WTC11 (cell line): ENCODE data around the gene CCN6. TPM values are rescaled to one million over a fixed set of nuclear protein-coding genes. Genes with fewer than 3 reads are reported as not detected.

Source experiments
- ATAC-seq: fragments of 200-7000 bp; cut with Tn5 transposase; 2 replicates; pipeline ENCODE4 v1.10.0; 2021; ENCODE audit warnings: mild to moderate bottlenecking, moderate library complexity
- CTCF ChIA-PET: fragments of 300-600 bp; sonication (Branson Sonifier 250); formaldehyde crosslinking; loops from one replicate; lab custom pipeline; 2021; ENCODE audit warnings: antibody characterized with exemption; lab: Charles Lee
- POLR2A ChIA-PET: fragments of 350-600 bp; sonication (Branson Sonifier 250); formaldehyde crosslinking; loops from one replicate; lab custom pipeline; 2021; ENCODE audit warnings: antibody characterized with exemption; lab: Charles Lee
- DNase-seq: peaks from one replicate; pipeline ENCODE4 v3.0.0; 2021; ENCODE audit warnings: low spot score
- H3K27ac Mint-ChIP-seq: 2 replicates; pipeline ENCODE4 v1.8.0; 2021; ENCODE audit warnings: mixed read lengths
- H3K27me3 Mint-ChIP-seq: 2 replicates; pipeline ENCODE4 v1.8.0; 2021; ENCODE audit warnings: low read depth, mild to moderate bottlenecking, moderate library complexity, mixed read lengths
- H3K36me3 Mint-ChIP-seq: 2 replicates; pipeline ENCODE4 v1.8.0; 2021; ENCODE audit warnings: mixed read lengths
- H3K4me1 Mint-ChIP-seq: 2 replicates; pipeline ENCODE4 v1.8.0; 2022; ENCODE audit warnings: mixed read lengths
- H3K4me3 Mint-ChIP-seq: 2 replicates; pipeline ENCODE4 v1.8.0; 2021; ENCODE audit warnings: mild to moderate bottlenecking, moderate library complexity, mixed read lengths
- H3K9me3 Mint-ChIP-seq: 2 replicates; pipeline ENCODE4 v1.8.0; 2021; ENCODE audit warnings: mixed read lengths
- ATF6 ChIP-seq: sonication (generic); formaldehyde crosslinking; IDR thresholded peaks from 2 replicates; pipeline ENCODE4 v1.8.1; 2023; ENCODE audit warnings: mild to moderate bottlenecking, missing genetic modification reagents
- CDX4 ChIP-seq: fragments of 250-450 bp; sonication (Bioruptor Pico); IDR thresholded peaks from 2 replicates; pipeline ENCODE4 v1.9.0; 2021; ENCODE audit warnings: moderate library complexity, mild to moderate bottlenecking, inconsistent platforms, borderline replicate concordance
- E2F1 ChIP-seq: sonication (generic); formaldehyde crosslinking; IDR thresholded peaks from 2 replicates; pipeline ENCODE4 v1.8.0; 2022; ENCODE audit warnings: mild to moderate bottlenecking, missing genetic modification reagents
- ESRRA ChIP-seq: sonication (generic); formaldehyde crosslinking; IDR thresholded peaks from 2 replicates; pipeline ENCODE4 v1.8.1; 2022; ENCODE audit warnings: mild to moderate bottlenecking, missing genetic modification reagents, borderline replicate concordance
- FOXJ3 ChIP-seq: sonication (generic); formaldehyde crosslinking; IDR thresholded peaks from 2 replicates; pipeline ENCODE4 v1.9.0; 2021; ENCODE audit warnings: missing genetic modification reagents, mild to moderate bottlenecking, borderline replicate concordance
- MAX ChIP-seq: sonication (generic); formaldehyde crosslinking; IDR thresholded peaks from 2 replicates; pipeline ENCODE4 v1.8.0; 2022; ENCODE audit warnings: mild to moderate bottlenecking, missing genetic modification reagents
- MXD4 ChIP-seq: fragments of 250-450 bp; sonication (Bioruptor Pico); IDR thresholded peaks from 2 replicates; pipeline ENCODE4 v1.8.0; 2021; ENCODE audit warnings: mild to moderate bottlenecking, moderate library complexity, borderline replicate concordance
- NFE2L1 ChIP-seq: sonication (generic); formaldehyde crosslinking; IDR thresholded peaks from 2 replicates; pipeline ENCODE4 v1.8.1; 2023; ENCODE audit warnings: missing genetic modification reagents
- NFYB ChIP-seq: sonication (generic); formaldehyde crosslinking; conservative IDR thresholded peaks from 2 replicates; pipeline ENCODE4 v1.8.0; 2022; ENCODE audit warnings: low read depth, missing genetic modification reagents
- PREB ChIP-seq: sonication (generic); formaldehyde crosslinking; IDR thresholded peaks from 2 replicates; pipeline ENCODE4 v1.8.1; 2022; ENCODE audit warnings: mild to moderate bottlenecking, missing genetic modification reagents, moderate library complexity, borderline replicate concordance
- RORB ChIP-seq: fragments of 250-450 bp; sonication (Bioruptor Pico); IDR thresholded peaks from 2 replicates; pipeline ENCODE4 v1.9.0; 2021; ENCODE audit warnings: mild to moderate bottlenecking
- SMAD4 ChIP-seq: sonication (generic); formaldehyde crosslinking; IDR thresholded peaks from 2 replicates; pipeline ENCODE4 v1.8.0; 2022; ENCODE audit warnings: mild to moderate bottlenecking, missing genetic modification reagents
- SP1 ChIP-seq: sonication (generic); formaldehyde crosslinking; conservative IDR thresholded peaks from 2 replicates; pipeline ENCODE4 v1.8.1; 2022; ENCODE audit warnings: missing genetic modification reagents
- TP53 ChIP-seq: sonication (generic); formaldehyde crosslinking; IDR thresholded peaks from 2 replicates; pipeline ENCODE4 v1.8.1; 2023; ENCODE audit warnings: mild to moderate bottlenecking, missing genetic modification reagents
- ZBTB21 ChIP-seq: sonication (generic); formaldehyde crosslinking; IDR thresholded peaks from 2 replicates; pipeline ENCODE4 v1.8.1; 2023; ENCODE audit warnings: mild to moderate bottlenecking, missing genetic modification reagents, borderline replicate concordance
- ZBTB43 ChIP-seq: sonication (generic); formaldehyde crosslinking; IDR thresholded peaks from 2 replicates; pipeline ENCODE4 v1.8.1; 2023; ENCODE audit warnings: mild to moderate bottlenecking, missing genetic modification reagents
- ZNF138 ChIP-seq: sonication (generic); formaldehyde crosslinking; conservative IDR thresholded peaks from 2 replicates; pipeline ENCODE4 v1.8.1; 2022; ENCODE audit warnings: mild to moderate bottlenecking, moderate library complexity, missing genetic modification reagents
- ZNF232 ChIP-seq: sonication (generic); formaldehyde crosslinking; IDR thresholded peaks from 2 replicates; pipeline ENCODE4 v1.8.0; 2022; ENCODE audit warnings: mild to moderate bottlenecking, missing genetic modification reagents
- ZNF317 ChIP-seq: sonication (generic); formaldehyde crosslinking; IDR thresholded peaks from 2 replicates; pipeline ENCODE4 v1.8.1; 2023; ENCODE audit warnings: low read depth, mild to moderate bottlenecking, moderate library complexity, missing genetic modification reagents, borderline replicate concordance
- ZNF396 ChIP-seq: fragments of 250-450 bp; sonication (Bioruptor Pico); IDR thresholded peaks from 2 replicates; pipeline ENCODE4 v1.8.0; 2021; ENCODE audit warnings: mild to moderate bottlenecking, moderate library complexity, borderline replicate concordance
- ZNF512 ChIP-seq: sonication (generic); formaldehyde crosslinking; IDR thresholded peaks from 2 replicates; pipeline ENCODE4 v1.8.1; 2022; ENCODE audit warnings: missing genetic modification reagents, borderline replicate concordance
- ZNF671 ChIP-seq: fragments of 250-450 bp; sonication (Bioruptor Pico); IDR thresholded peaks from 2 replicates; pipeline ENCODE4 v1.8.0; 2021; ENCODE audit warnings: mild to moderate bottlenecking
- total RNA-seq: library from RNA; stranded (reverse); gene quantifications from 3 replicates; pipeline ENCODE4 v1.2.3, GENCODE V29; 2021

The CCN6 gene
- total RNA-seq, 1 experiment from 2014 or later, result not detected

GRCh38 chr6:112116221-112116620, 62.3 kb downstream of the CCN6 start:
- Mint-ChIP-seq H3K27ac (no peak overlapping the region), H3K4me1 (no peaks in the 10 kb centered on the region)
- DNase-seq, result peak; percentile 17
- no peak for TF ChIP-seq MXD4 (CRISPR knock-in tag)
- TF ChIP-seq, all 79 proteins: peak for 0
- Mint-ChIP-seq H3K36me3 (no peaks in the 10 kb centered on the region), H3K9me3 (no peaks in the 10 kb centered on the region), H3K27me3 (no peaks in the 10 kb centered on the region), H3K4me3 (no peak overlapping the region)
- CTCF ChIA-PET, result interaction anchor here (0.8 to 1.8 kb wide), 3 partner anchors 29 to 54 kb away, joined by 3 to 5 read pairs (median 3); partner anchors contain the start of genes FAM229B and TUBE1
- ATAC-seq, result peak; percentile 91
- POLR2A ChIA-PET, result no interaction called here

- no peaks in the 10 kb centered on the region for H3K36me3 Mint-ChIP-seq
- H3K27me3 Mint-ChIP-seq, result no peaks in the 10 kb centered on the region
- H3K27ac Mint-ChIP-seq, result no peak overlapping the region
- no peak for ATAC-seq
- no peak for DNase-seq
- POLR2A ChIA-PET, result no interaction called here
- no peak for TF ChIP-seq PREB (CRISPR knock-in tag)
- no peak for TF ChIP-seq SP1 (CRISPR knock-in tag)
- TF ChIP-seq NFYB (CRISPR knock-in tag), result no peak
- no peak for TF ChIP-seq ZBTB43 (CRISPR knock-in tag)
- TF ChIP-seq MXD4 (CRISPR knock-in tag), result no peak
- no peak for TF ChIP-seq ZNF138
- no peak for TF ChIP-seq NFE2L1
- no peak for TF ChIP-seq ZNF671 (CRISPR knock-in tag)
- TF ChIP-seq CDX4 (CRISPR knock-in tag), result no peak
- TF ChIP-seq ATF6 (CRISPR knock-in tag), result no peak
- TF ChIP-seq TP53 (CRISPR knock-in tag), result no peak
- TF ChIP-seq ZBTB21 (CRISPR knock-in tag), result no peak
- no peak for TF ChIP-seq FOXJ3 (CRISPR knock-in tag)
- TF ChIP-seq ZNF232 (CRISPR knock-in tag), result no peak
- TF ChIP-seq ZNF317 (CRISPR knock-in tag), result no peak
- no peak for TF ChIP-seq ZNF512 (CRISPR knock-in tag)
- CTCF ChIA-PET, result interaction anchor here (1.8 kb wide), 1 partner anchor 30 kb away, joined by 5 read pairs; the partner anchor contains the start of genes FAM229B and TUBE1
- no peaks in the 10 kb centered on the region for H3K9me3 Mint-ChIP-seq
- H3K4me3 Mint-ChIP-seq, result no peak overlapping the region
- H3K4me1 Mint-ChIP-seq, result no peaks in the 10 kb centered on the region
Measured at GRCh38 chr6:112117554-112117953, 63.6 kb downstream of the CCN6 start.

GRCh38 chr6:112118034-112118433, 64.1 kb downstream of the CCN6 start:
- Mint-ChIP-seq H3K27ac (no peak overlapping the region), H3K36me3 (no peaks in the 10 kb centered on the region), H3K4me3 (no peak overlapping the region), H3K4me1 (peaks cover 3% of the 10 kb centered on the region), H3K9me3 (no peaks in the 10 kb centered on the region), H3K27me3 (no peaks in the 10 kb centered on the region)
- POLR2A ChIA-PET, result no interaction called here
- no peak for ATAC-seq
- CTCF ChIA-PET, result no interaction called here
- DNase-seq, result no peak
- TF ChIP-seq E2F1 (no peak), PREB (CRISPR knock-in tag) (no peak), ESRRA (no peak), SMAD4 (CRISPR knock-in tag) (no peak), SP1 (CRISPR knock-in tag) (no peak), ZNF396 (no peak), RORB (CRISPR knock-in tag) (no peak), MAX (CRISPR knock-in tag) (no peak)
